ENCODE data around the gene USO1. TPM values are rescaled to one million over a fixed set of nuclear protein-coding genes. Genes with fewer than 3 reads are reported as not detected.

USO1 gene
- total and polyA plus RNA-seq, 9 of the 15 experiments (the other 6 are each of a cell fraction or from before 2014, with no cell fraction given): 19.3 to 97.8 (median 48.5) TPM

DNA sequence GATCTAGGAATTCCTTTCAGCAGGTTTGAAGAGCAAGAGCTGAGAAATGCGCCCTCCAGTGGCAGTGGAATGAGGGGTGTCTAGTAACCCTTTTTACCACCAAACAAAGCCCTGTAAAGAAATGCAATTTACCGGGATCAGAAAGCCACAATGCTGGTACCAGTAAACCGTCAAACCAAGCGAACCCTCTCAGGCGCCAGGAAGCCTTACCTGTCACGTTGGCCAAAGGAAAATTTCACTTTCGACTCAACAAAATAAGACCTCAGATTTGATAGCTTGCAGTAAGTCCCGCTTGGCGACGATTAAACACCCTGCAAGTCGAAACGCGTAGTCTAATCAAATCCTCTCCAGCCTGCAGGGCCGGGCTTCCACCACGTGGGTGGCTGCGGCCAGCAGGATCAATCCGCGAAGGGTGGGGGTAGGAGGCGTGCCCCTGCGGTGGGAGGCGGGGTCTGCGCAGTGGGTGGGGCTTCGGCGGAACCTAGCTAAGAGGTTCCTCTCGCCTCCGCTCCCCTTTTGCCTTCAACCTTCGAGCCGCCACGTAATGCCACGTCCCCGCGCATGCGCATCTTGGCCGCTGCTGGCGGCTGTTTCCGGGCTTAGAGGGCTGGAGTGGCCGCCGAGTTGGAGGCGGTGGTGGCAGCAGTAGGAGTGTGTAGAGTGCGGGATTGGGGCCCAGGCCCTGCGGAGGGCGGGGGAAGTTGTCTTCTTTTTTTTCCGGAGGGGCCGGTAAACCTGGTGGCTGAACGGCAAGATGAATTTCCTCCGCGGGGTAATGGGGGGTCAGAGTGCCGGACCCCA, at the start of gene USO1 (continued):
- TF ChIP-seq, protein P1, sequence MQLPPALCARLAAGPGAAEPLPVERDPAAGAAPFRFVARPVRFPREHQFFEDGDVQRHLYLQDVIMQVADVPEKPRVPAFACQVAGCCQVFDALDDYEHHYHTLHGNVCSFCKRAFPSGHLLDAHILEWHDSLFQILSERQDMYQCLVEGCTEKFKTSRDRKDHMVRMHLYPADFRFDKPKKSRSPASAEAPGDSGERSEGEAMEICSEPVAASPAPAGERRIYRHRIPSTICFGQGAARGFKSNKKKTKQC (CRISPR knock-in tag; IDR thresholded peaks at IDR 0.05): no peak
- TF ChIP-seq, protein P2, sequence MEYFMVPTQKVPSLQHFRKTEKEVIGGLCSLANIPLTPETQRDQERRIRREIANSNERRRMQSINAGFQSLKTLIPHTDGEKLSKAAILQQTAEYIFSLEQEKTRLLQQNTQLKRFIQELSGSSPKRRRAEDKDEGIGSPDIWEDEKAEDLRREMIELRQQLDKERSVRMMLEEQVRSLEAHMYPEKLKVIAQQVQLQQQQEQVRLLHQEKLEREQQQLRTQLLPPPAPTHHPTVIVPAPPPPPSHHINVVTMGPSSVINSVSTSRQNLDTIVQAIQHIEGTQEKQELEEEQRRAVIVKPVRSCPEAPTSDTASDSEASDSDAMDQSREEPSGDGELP (CRISPR knock-in tag; IDR thresholded peaks at IDR 0.05; ENCODE audit: borderline replicate concordance): peak; percentile 80
- TF ChIP-seq FOXK2 (conservative IDR thresholded peaks at IDR 0.05 in 1 of 2, IDR thresholded peaks at IDR 0.05 in 1 of 2; ENCODE audit: low read depth in 2 of 2) (peak in 1 of 2 experiments; percentile 12; a peak in 2 of 4 replicates), MYNN (IDR thresholded peaks at IDR 0.05) (no peak), MYNN (CRISPR knock-in tag; IDR thresholded peaks at IDR 0.05) (no peak), HEY1 (CRISPR knock-in tag; IDR thresholded peaks at IDR 0.05; ENCODE audit: borderline replicate concordance) (no peak), MYC (IDR thresholded peaks at IDR 0.05; ENCODE audit: low read depth, low read length) (peak; percentile 95), MYC (CRISPR knock-in tag; IDR thresholded peaks at IDR 0.05; ENCODE audit: borderline replicate concordance, low read depth) (no peak), YBX1 (IDR thresholded peaks at IDR 0.05) (no peak), KDM4B (IDR thresholded peaks at IDR 0.05; ENCODE audit: borderline replicate concordance in 2 of 2, low read depth in 1 of 2) (no peak), HMGN3 (IDR thresholded peaks at IDR 0.05; ENCODE audit: borderline replicate concordance, extremely low read depth, insufficient read length, low read depth, low read length) (peak; percentile 31)
- TF ChIP-seq, protein P3, sequence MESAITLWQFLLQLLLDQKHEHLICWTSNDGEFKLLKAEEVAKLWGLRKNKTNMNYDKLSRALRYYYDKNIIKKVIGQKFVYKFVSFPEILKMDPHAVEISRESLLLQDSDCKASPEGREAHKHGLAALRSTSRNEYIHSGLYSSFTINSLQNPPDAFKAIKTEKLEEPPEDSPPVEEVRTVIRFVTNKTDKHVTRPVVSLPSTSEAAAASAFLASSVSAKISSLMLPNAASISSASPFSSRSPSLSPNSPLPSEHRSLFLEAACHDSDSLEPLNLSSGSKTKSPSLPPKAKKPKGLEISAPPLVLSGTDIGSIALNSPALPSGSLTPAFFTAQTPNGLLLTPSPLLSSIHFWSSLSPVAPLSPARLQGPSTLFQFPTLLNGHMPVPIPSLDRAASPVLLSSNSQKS (CRISPR knock-in tag; IDR thresholded peaks at IDR 0.05): no peak
- TF ChIP-seq, protein P4, sequence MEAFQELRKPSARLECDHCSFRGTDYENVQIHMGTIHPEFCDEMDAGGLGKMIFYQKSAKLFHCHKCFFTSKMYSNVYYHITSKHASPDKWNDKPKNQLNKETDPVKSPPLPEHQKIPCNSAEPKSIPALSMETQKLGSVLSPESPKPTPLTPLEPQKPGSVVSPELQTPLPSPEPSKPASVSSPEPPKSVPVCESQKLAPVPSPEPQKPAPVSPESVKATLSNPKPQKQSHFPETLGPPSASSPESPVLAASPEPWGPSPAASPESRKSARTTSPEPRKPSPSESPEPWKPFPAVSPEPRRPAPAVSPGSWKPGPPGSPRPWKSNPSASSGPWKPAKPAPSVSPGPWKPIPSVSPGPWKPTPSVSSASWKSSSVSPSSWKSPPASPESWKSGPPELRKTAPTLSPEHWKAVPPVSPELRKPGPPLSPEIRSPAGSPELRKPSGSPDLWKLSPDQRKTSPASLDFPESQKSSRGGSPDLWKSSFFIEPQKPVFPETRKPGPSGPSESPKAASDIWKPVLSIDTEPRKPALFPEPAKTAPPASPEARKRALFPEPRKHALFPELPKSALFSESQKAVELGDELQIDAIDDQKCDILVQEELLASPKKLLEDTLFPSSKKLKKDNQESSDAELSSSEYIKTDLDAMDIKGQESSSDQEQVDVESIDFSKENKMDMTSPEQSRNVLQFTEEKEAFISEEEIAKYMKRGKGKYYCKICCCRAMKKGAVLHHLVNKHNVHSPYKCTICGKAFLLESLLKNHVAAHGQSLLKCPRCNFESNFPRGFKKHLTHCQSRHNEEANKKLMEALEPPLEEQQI (IDR thresholded peaks at IDR 0.05): no peak
- TF ChIP-seq, protein P5, sequence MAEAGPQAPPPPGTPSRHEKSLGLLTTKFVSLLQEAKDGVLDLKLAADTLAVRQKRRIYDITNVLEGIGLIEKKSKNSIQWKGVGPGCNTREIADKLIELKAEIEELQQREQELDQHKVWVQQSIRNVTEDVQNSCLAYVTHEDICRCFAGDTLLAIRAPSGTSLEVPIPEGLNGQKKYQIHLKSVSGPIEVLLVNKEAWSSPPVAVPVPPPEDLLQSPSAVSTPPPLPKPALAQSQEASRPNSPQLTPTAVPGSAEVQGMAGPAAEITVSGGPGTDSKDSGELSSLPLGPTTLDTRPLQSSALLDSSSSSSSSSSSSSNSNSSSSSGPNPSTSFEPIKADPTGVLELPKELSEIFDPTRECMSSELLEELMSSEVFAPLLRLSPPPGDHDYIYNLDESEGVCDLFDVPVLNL (CRISPR knock-in tag; IDR thresholded peaks at IDR 0.05; ENCODE audit: low read depth): no peak
